Lower leg skin (tissue), 3 donors: ENCODE results near the gene SERAC1.

Source experiments
- POLR2A ChIP-seq, 2 donors: fragments of 450-650 bp; IDR thresholded peaks; one replicate each; pipeline ENCODE4 v1.6.1; 2016 to 2017; ENCODE audit warnings: antibody characterized with exemption in 2 of 2, mild to moderate bottlenecking in 1 of 2, moderate library complexity in 1 of 2
- TF ChIP-seq, protein P1 (sequence below), 3 donors: fragments of 450-650 bp; IDR thresholded peaks; one replicate each; pipeline ENCODE4 v1.5.1; 2016; ENCODE audit warnings: antibody characterized with exemption in 3 of 3, mild to moderate bottlenecking in 3 of 3, moderate library complexity in 2 of 3

DNA sequence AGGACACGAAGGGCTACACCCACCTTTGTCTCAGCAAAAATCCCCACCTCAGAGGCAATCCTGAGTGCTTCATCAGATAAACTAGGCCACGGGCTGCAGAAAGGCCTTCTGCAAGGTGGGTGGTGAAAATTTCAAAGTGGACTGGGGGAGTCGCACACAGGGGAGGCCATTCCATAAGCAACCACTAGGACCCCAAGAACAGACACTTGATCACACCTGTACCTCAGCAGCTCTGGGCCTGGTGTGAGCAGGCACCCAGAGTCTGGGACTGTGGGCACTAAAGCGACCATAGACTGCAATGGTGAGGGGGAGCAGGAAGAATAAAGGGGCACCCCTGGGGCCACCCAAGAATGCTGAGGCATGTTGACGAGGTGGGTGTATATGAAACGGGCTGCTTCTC, 52.6 kb downstream of the SERAC1 start:
- TF ChIP-seq POLR2A (IDR thresholded peaks at IDR 0.05): no peak
- TF ChIP-seq, protein P1, sequence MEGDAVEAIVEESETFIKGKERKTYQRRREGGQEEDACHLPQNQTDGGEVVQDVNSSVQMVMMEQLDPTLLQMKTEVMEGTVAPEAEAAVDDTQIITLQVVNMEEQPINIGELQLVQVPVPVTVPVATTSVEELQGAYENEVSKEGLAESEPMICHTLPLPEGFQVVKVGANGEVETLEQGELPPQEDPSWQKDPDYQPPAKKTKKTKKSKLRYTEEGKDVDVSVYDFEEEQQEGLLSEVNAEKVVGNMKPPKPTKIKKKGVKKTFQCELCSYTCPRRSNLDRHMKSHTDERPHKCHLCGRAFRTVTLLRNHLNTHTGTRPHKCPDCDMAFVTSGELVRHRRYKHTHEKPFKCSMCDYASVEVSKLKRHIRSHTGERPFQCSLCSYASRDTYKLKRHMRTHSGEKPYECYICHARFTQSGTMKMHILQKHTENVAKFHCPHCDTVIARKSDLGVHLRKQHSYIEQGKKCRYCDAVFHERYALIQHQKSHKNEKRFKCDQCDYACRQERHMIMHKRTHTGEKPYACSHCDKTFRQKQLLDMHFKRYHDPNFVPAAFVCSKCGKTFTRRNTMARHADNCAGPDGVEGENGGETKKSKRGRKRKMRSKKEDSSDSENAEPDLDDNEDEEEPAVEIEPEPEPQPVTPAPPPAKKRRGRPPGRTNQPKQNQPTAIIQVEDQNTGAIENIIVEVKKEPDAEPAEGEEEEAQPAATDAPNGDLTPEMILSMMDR (IDR thresholded peaks at IDR 0.05): no peak
